OCI-LY3 (cell line): ENCODE measurements around the gene HOXC5.
A peak's percentile ranks its signal among the peaks of the same experiment; 100 is the strongest.

Experiments
- EZH2phosphoT487 ChIP-seq: fragments of 200-600 bp; shearing (Covaris generic); IDR thresholded peaks from 2 replicates; pipeline ENCODE4 v1.6.1; 2018; ENCODE audit warnings: antibody characterized with exemption, mixed run types, low read depth
- TF ChIP-seq, protein P1 (sequence below): fragments of 200-600, 300-600 bp; sonication (generic); IDR thresholded peaks from 2 replicates; pipeline ENCODE4 v1.5.1; 2014; ENCODE audit warnings: antibody characterized with exemption, low read length, low read depth

DNA sequence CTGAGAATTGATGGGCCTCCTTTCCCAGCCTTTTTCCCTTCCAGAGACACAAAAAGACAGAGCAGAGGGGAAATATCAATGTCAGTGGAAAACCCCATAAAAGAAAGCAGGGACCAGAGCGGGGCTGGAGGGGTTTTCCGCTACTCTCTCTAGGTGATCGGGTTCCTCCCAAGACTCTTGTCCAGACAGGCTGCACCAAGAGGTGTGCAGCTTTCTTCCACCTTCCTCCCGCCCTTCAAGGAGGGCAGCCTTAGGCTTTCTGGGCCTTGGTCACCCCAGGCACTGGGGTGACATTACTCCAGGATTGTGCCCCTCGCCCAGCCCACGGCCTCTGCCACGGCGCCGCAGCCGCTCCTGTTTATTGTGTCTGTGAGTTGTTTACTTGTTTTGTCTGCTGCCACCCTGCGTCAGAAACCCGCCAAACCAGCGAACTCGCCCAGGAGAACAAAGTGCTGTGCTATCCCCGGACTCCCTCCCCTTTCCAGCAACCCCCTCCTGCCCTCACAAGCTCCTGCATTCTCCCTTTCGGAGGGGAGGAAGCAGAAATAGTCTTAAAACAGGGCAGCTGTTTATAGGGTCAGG, 11.3 kb upstream of the HOXC5 start:
- TF ChIP-seq, protein P1, sequence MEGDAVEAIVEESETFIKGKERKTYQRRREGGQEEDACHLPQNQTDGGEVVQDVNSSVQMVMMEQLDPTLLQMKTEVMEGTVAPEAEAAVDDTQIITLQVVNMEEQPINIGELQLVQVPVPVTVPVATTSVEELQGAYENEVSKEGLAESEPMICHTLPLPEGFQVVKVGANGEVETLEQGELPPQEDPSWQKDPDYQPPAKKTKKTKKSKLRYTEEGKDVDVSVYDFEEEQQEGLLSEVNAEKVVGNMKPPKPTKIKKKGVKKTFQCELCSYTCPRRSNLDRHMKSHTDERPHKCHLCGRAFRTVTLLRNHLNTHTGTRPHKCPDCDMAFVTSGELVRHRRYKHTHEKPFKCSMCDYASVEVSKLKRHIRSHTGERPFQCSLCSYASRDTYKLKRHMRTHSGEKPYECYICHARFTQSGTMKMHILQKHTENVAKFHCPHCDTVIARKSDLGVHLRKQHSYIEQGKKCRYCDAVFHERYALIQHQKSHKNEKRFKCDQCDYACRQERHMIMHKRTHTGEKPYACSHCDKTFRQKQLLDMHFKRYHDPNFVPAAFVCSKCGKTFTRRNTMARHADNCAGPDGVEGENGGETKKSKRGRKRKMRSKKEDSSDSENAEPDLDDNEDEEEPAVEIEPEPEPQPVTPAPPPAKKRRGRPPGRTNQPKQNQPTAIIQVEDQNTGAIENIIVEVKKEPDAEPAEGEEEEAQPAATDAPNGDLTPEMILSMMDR = peak; percentile 36
- no peak for TF ChIP-seq EZH2phosphoT487
